Neural cell (in vitro differentiated cells): ENCODE measurements around the gene LHPP.

Experiments used
- EZH2 ChIP-seq: fragments of 200-600, 300-800 bp; shearing (Covaris generic), sonication (generic); IDR thresholded peaks from 2 replicates; pipeline ENCODE4 v1.6.1; 2014; ENCODE audit warnings: antibody characterized with exemption, low read length, borderline replicate concordance, mild to moderate bottlenecking; ENCODE audit not compliant: insufficient read depth, poor library complexity, severe bottlenecking
- POLR2AphosphoS5 ChIP-seq: IDR thresholded peaks from 2 replicates; pipeline ENCODE4 v1.6.1; 2012
- TF ChIP-seq, protein P1 (sequence below): fragments of 450-650 bp; IDR thresholded peaks from 2 replicates; pipeline ENCODE4 v1.5.1; 2014; ENCODE audit warnings: antibody characterized with exemption, mild to moderate bottlenecking, moderate library complexity; ENCODE audit not compliant: poor library complexity, severe bottlenecking
- TF ChIP-seq, protein P2 (sequence below): IDR thresholded peaks from 2 replicates; pipeline ENCODE4 v1.6.1; 2012; ENCODE audit warnings: borderline replicate concordance

DNA sequence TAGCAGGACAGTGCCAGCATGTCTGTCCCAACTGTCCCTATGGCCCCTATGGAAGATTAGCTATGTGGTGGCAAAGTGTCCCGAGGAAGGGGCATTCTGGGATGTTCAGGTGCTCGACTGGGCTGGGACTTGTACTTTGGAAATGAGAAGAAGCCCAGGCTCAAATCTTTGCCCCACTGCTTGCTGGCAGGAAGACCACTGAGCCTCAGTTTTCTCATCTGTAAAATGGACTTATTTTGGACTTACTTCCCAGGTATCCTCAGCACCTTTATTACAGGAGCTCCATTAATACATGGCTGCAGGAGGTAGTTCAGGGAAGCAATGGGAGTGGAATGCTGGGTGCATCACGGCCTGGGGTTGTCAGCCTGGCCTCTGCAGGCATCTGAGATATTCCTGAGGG is 71.2 kb downstream of the LHPP start:
- TF ChIP-seq, protein P1, sequence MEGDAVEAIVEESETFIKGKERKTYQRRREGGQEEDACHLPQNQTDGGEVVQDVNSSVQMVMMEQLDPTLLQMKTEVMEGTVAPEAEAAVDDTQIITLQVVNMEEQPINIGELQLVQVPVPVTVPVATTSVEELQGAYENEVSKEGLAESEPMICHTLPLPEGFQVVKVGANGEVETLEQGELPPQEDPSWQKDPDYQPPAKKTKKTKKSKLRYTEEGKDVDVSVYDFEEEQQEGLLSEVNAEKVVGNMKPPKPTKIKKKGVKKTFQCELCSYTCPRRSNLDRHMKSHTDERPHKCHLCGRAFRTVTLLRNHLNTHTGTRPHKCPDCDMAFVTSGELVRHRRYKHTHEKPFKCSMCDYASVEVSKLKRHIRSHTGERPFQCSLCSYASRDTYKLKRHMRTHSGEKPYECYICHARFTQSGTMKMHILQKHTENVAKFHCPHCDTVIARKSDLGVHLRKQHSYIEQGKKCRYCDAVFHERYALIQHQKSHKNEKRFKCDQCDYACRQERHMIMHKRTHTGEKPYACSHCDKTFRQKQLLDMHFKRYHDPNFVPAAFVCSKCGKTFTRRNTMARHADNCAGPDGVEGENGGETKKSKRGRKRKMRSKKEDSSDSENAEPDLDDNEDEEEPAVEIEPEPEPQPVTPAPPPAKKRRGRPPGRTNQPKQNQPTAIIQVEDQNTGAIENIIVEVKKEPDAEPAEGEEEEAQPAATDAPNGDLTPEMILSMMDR: no peak
- TF ChIP-seq, protein P2, sequence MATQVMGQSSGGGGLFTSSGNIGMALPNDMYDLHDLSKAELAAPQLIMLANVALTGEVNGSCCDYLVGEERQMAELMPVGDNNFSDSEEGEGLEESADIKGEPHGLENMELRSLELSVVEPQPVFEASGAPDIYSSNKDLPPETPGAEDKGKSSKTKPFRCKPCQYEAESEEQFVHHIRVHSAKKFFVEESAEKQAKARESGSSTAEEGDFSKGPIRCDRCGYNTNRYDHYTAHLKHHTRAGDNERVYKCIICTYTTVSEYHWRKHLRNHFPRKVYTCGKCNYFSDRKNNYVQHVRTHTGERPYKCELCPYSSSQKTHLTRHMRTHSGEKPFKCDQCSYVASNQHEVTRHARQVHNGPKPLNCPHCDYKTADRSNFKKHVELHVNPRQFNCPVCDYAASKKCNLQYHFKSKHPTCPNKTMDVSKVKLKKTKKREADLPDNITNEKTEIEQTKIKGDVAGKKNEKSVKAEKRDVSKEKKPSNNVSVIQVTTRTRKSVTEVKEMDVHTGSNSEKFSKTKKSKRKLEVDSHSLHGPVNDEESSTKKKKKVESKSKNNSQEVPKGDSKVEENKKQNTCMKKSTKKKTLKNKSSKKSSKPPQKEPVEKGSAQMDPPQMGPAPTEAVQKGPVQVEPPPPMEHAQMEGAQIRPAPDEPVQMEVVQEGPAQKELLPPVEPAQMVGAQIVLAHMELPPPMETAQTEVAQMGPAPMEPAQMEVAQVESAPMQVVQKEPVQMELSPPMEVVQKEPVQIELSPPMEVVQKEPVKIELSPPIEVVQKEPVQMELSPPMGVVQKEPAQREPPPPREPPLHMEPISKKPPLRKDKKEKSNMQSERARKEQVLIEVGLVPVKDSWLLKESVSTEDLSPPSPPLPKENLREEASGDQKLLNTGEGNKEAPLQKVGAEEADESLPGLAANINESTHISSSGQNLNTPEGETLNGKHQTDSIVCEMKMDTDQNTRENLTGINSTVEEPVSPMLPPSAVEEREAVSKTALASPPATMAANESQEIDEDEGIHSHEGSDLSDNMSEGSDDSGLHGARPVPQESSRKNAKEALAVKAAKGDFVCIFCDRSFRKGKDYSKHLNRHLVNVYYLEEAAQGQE: no peak
- TF ChIP-seq EZH2: no peak
- TF ChIP-seq POLR2AphosphoS5: no peak
